Measurements from ENCODE around the gene WDFY4. TPM values are rescaled to one million over a fixed set of nuclear protein-coding genes. Genes with fewer than 3 reads are reported as not detected.

Gene WDFY4
- polyA plus RNA-seq, 1 experiment: not detected

GRCh38 chr10:48894911-48895802, 210.5 kb downstream of the WDFY4 start:
- CTCF ChIA-PET: interaction anchor here (1.0 kb wide), 1 partner anchor 166 kb away, joined by 3 read pairs; no protein-coding TSS in a partner anchor
- H3K4me3 ChIP-seq (ENCODE audit: low read depth, low read length): no peak overlapping the region
- TF ChIP-seq CTCF (IDR thresholded peaks at IDR 0.05; ENCODE audit: insufficient read depth, low read depth, low read length): no peak
- no peaks in the 10 kb centered on the region; the same call in 1 of the 2 replicates for H3K27me3 ChIP-seq (ENCODE audit: control insufficient read depth, insufficient read depth, low read length)
- POLR2A ChIA-PET: no interaction called here
- H3K36me3 ChIP-seq (ENCODE audit: control insufficient read depth, insufficient read depth, low read length): no peaks in the 10 kb centered on the region
- no peak for DNase-seq (ENCODE audit: low read depth)

DNA sequence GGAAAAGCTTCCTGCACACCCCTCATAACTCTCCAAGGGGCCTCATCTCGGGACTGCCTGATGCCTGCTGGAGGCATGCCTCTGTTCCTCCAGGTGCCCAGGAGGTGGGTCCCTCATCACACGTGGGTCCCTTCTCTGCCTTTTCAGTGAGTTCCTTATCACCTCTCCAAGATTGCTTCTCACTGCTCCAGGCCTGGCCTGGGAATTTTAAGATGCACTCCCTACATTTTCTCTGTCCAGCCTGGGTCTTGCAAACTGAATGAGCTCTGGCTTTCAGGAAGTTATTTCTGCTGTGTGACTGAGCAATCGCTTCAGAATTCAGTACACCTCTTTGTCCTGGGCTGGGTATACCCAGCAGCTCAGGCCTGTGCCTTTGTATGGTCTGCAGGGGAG, 211.1 kb downstream of the WDFY4 start:
- Histone ChIP-seq H3K27me3 (ENCODE audit: control insufficient read depth, insufficient read depth, low read length) (no peaks in the 10 kb centered on the region; the same call in 1 of the 2 replicates), H3K4me3 (ENCODE audit: low read depth, low read length) (no peak overlapping the region), H3K36me3 (ENCODE audit: control insufficient read depth, insufficient read depth, low read length) (no peaks in the 10 kb centered on the region)
- TF ChIP-seq CTCF (IDR thresholded peaks at IDR 0.05; ENCODE audit: insufficient read depth, low read depth, low read length): no peak
- no peak for DNase-seq (ENCODE audit: low read depth)
- ChIA-PET POLR2A (no interaction called here), CTCF (no interaction called here)

DNA sequence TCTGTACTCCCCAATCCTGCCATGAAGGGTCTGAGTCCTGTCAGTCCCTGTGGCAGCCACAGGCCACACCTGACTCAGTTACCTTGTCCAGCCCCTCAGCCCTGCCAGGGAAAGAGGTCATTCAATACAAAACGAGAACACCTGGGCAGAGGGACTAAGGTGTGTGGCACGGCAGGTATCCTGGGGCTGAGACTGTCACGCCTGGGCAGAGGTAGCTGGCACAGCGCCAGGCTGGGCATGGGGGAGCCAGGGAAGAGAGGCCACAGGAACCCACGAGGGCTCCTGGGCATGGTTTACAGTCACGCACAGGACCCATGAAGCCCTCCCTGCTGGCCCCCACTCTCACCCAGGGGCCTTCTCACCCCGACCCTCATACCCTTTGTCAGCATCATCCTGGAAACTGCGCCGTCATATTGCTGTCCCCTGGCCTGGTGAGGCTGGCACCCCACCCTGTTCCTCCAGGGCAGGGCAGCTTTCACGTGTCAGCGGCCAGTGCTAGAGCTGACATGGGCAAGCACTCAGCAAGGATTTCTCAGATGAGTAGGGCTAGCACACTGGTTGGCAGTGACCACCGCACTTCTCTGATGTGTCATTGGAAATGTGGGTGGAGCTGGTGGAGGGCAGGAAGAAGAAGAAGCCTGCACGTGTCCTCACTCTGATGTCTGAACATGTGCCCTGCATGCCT, 212.2 kb downstream of the WDFY4 start:
- Histone ChIP-seq H3K36me3 (ENCODE audit: control insufficient read depth, insufficient read depth, low read length) (no peaks in the 10 kb centered on the region), H3K27me3 (ENCODE audit: control insufficient read depth, insufficient read depth, low read length) (no peaks in the 10 kb centered on the region; the same call in 1 of the 2 replicates), H3K4me3 (ENCODE audit: low read depth, low read length) (no peak overlapping the region)
- ChIA-PET POLR2A (no interaction called here), CTCF (no interaction called here)
- no peak for TF ChIP-seq CTCF (IDR thresholded peaks at IDR 0.05; ENCODE audit: insufficient read depth, low read depth, low read length)
- DNase-seq (ENCODE audit: low read depth): no peak

- no peak overlapping the region for H3K4me3 ChIP-seq (ENCODE audit: low read depth, low read length)
- POLR2A ChIA-PET: no interaction called here
- DNase-seq (ENCODE audit: low read depth): no peak
- no peaks in the 10 kb centered on the region for H3K36me3 ChIP-seq (ENCODE audit: control insufficient read depth, insufficient read depth, low read length)
- no peaks in the 10 kb centered on the region; the same call in 1 of the 2 replicates for H3K27me3 ChIP-seq (ENCODE audit: control insufficient read depth, insufficient read depth, low read length)
- no peak for TF ChIP-seq CTCF (IDR thresholded peaks at IDR 0.05; ENCODE audit: insufficient read depth, low read depth, low read length)
- CTCF ChIA-PET: no interaction called here
Observed at GRCh38 chr10:48897441-48897790, 212.7 kb downstream of the WDFY4 start.

- ChIA-PET CTCF (interaction anchor here (1.8 kb wide), 1 partner anchor 13 kb away, joined by 5 read pairs; no protein-coding TSS in a partner anchor), POLR2A (no interaction called here)
- no peak for DNase-seq (ENCODE audit: low read depth)
- Histone ChIP-seq H3K27me3 (ENCODE audit: control insufficient read depth, insufficient read depth, low read length) (no peaks in the 10 kb centered on the region; the same call in 1 of the 2 replicates), H3K36me3 (ENCODE audit: control insufficient read depth, insufficient read depth, low read length) (no peaks in the 10 kb centered on the region), H3K4me3 (ENCODE audit: low read depth, low read length) (no peak overlapping the region)
- TF ChIP-seq CTCF (IDR thresholded peaks at IDR 0.05; ENCODE audit: insufficient read depth, low read depth, low read length): no peak
Observed at GRCh38 chr10:48898426-48898825, 213.8 kb downstream of the WDFY4 start.
